ENCODE results near the gene CYP4F2. TPM values are rescaled to one million over a fixed set of nuclear protein-coding genes. Genes with fewer than 3 reads are reported as not detected.
"Not testable (repeated sequence)": the region's sequence is repeated elsewhere in the genome, so short reads cannot be mapped to it uniquely, and the experiment has no call there.

CYP4F2 gene
- total RNA-seq, 1 experiment from 2014 or later: not detected

GRCh38 chr19:15840833-15841232 is 57.0 kb downstream of the CYP4F2 start:
- H3K27me3 ChIP-seq (ENCODE audit: low read length): no peaks in the 10 kb centered on the region
- H3K27ac ChIP-seq (ENCODE audit: low read length): no peak overlapping the region
- H3K4me3 ChIP-seq (ENCODE audit: low read length): no peak overlapping the region
- no peak overlapping the region for H2AFZ ChIP-seq (ENCODE audit: low read length)
- H3K9me2 ChIP-seq (replicated peaks; ENCODE audit: insufficient read depth, low read length): no peaks in the 10 kb centered on the region; the same call in 1 of the 2 replicates
- peaks cover 12% of the 10 kb centered on the region for H3K4me1 ChIP-seq (ENCODE audit: low read length)
- H4K20me1 ChIP-seq (ENCODE audit: insufficient read depth, low read depth, low read length): no peaks in the 10 kb centered on the region
- no peak overlapping the region for H3K9ac ChIP-seq (ENCODE audit: low read length)
- H3K79me2 ChIP-seq (ENCODE audit: low read length): no peaks in the 10 kb centered on the region
- DNase-seq: peak; percentile 27
- H3K4me2 ChIP-seq (ENCODE audit: low read depth, low read length, poor library complexity, severe bottlenecking): no peak overlapping the region
- no peaks in the 10 kb centered on the region for H3K36me3 ChIP-seq (ENCODE audit: insufficient read depth, low read length)
- no peaks in the 10 kb centered on the region for H3K9me3 ChIP-seq (ENCODE audit: low read length)

- H3K9ac ChIP-seq (ENCODE audit: low read length); H4K20me1 ChIP-seq (ENCODE audit: insufficient read depth, low read depth, low read length); H2AFZ ChIP-seq (ENCODE audit: low read length); H3K79me2 ChIP-seq (ENCODE audit: low read length); H3K27me3 ChIP-seq (ENCODE audit: low read length); H3K9me2 ChIP-seq (replicated peaks; ENCODE audit: insufficient read depth, low read length); H3K36me3 ChIP-seq (ENCODE audit: insufficient read depth, low read length); H3K9me3 ChIP-seq (ENCODE audit: low read length); H3K4me2 ChIP-seq (ENCODE audit: low read depth, low read length, poor library complexity, severe bottlenecking); H3K4me3 ChIP-seq (ENCODE audit: low read length); H3K27ac ChIP-seq (ENCODE audit: low read length): not testable (repeated sequence)
- H3K4me1 ChIP-seq (ENCODE audit: low read length): peaks cover 12% of the 10 kb centered on the region
- DNase-seq: peak; percentile 15
Measured at GRCh38 chr19:15839888-15840287, 58.0 kb downstream of the CYP4F2 start.

GRCh38 chr19:15838351-15838750 is 59.5 kb downstream of the CYP4F2 start:
- no peak overlapping the region for H3K27ac ChIP-seq (ENCODE audit: low read length)
- H3K27me3 ChIP-seq (ENCODE audit: low read length): no peaks in the 10 kb centered on the region
- H3K9ac ChIP-seq (ENCODE audit: low read length): no peak overlapping the region
- H3K9me3 ChIP-seq (ENCODE audit: low read length): no peaks in the 10 kb centered on the region
- H3K79me2 ChIP-seq (ENCODE audit: low read length): no peaks in the 10 kb centered on the region
- H3K4me1 ChIP-seq (ENCODE audit: low read length): peaks cover 12% of the 10 kb centered on the region
- H4K20me1 ChIP-seq (ENCODE audit: insufficient read depth, low read depth, low read length): no peaks in the 10 kb centered on the region
- no peak overlapping the region for H3K4me2 ChIP-seq (ENCODE audit: low read depth, low read length, poor library complexity, severe bottlenecking)
- H3K4me3 ChIP-seq (ENCODE audit: low read length): no peak overlapping the region
- no peak for DNase-seq
- H2AFZ ChIP-seq (ENCODE audit: low read length): no peak overlapping the region
- H3K36me3 ChIP-seq (ENCODE audit: insufficient read depth, low read length): no peaks in the 10 kb centered on the region
- no peaks in the 10 kb centered on the region; the same call in 1 of the 2 replicates for H3K9me2 ChIP-seq (replicated peaks; ENCODE audit: insufficient read depth, low read length)

GRCh38 chr19:15837221-15837731 is 60.6 kb downstream of the CYP4F2 start:
- Histone ChIP-seq H3K27ac (ENCODE audit: low read length) (no peak overlapping the region), H3K9me2 (replicated peaks; ENCODE audit: insufficient read depth, low read length) (no peaks in the 10 kb centered on the region; the same call in 1 of the 2 replicates), H3K9ac (ENCODE audit: low read length) (no peak overlapping the region), H3K4me2 (ENCODE audit: low read depth, low read length, poor library complexity, severe bottlenecking) (peak overlapping the region; percentile 80), H3K79me2 (ENCODE audit: low read length) (no peaks in the 10 kb centered on the region), H4K20me1 (ENCODE audit: insufficient read depth, low read depth, low read length) (no peaks in the 10 kb centered on the region), H2AFZ (ENCODE audit: low read length) (peak overlapping the region; percentile 97), H3K36me3 (ENCODE audit: insufficient read depth, low read length) (no peaks in the 10 kb centered on the region), H3K9me3 (ENCODE audit: low read length) (no peaks in the 10 kb centered on the region), H3K4me1 (ENCODE audit: low read length) (peaks cover 12% of the 10 kb centered on the region), H3K27me3 (ENCODE audit: low read length) (no peaks in the 10 kb centered on the region), H3K4me3 (ENCODE audit: low read length) (peak overlapping the region; percentile 79)
- DNase-seq: no peak

- Histone ChIP-seq H3K79me2 (ENCODE audit: low read length) (no peaks in the 10 kb centered on the region), H3K27ac (ENCODE audit: low read length) (no peak overlapping the region), H3K9me3 (ENCODE audit: low read length) (no peaks in the 10 kb centered on the region), H3K9me2 (replicated peaks; ENCODE audit: insufficient read depth, low read length) (no peaks in the 10 kb centered on the region; the same call in 1 of the 2 replicates), H3K4me3 (ENCODE audit: low read length) (peak overlapping the region; percentile 79), H3K9ac (ENCODE audit: low read length) (peak overlapping the region; percentile 72), H3K27me3 (ENCODE audit: low read length) (no peaks in the 10 kb centered on the region), H4K20me1 (ENCODE audit: insufficient read depth, low read depth, low read length) (no peaks in the 10 kb centered on the region), H3K4me2 (ENCODE audit: low read depth, low read length, poor library complexity, severe bottlenecking) (peak overlapping the region; percentile 80), H3K4me1 (ENCODE audit: low read length) (peaks cover 12% of the 10 kb centered on the region), H3K36me3 (ENCODE audit: insufficient read depth, low read length) (no peaks in the 10 kb centered on the region), H2AFZ (ENCODE audit: low read length) (peak overlapping the region; percentile 97)
- peak; percentile 96 for DNase-seq
Measured at GRCh38 chr19:15836330-15837220, 61.3 kb downstream of the CYP4F2 start.

- Histone ChIP-seq H3K4me3 (ENCODE audit: low read length) (peak overlapping the region; percentile 79), H2AFZ (ENCODE audit: low read length) (peak overlapping the region; percentile 97), H3K4me2 (ENCODE audit: low read depth, low read length, poor library complexity, severe bottlenecking) (peak overlapping the region; percentile 80), H3K9ac (ENCODE audit: low read length) (peak overlapping the region; percentile 72; the same call in 1 of the 2 replicates), H3K4me1 (ENCODE audit: low read length) (peaks cover 12% of the 10 kb centered on the region)
- not testable (repeated sequence) for H3K36me3 ChIP-seq (ENCODE audit: insufficient read depth, low read length); H3K79me2 ChIP-seq (ENCODE audit: low read length); H4K20me1 ChIP-seq (ENCODE audit: insufficient read depth, low read depth, low read length); H3K27me3 ChIP-seq (ENCODE audit: low read length); H3K27ac ChIP-seq (ENCODE audit: low read length); H3K9me2 ChIP-seq (replicated peaks; ENCODE audit: insufficient read depth, low read length); H3K9me3 ChIP-seq (ENCODE audit: low read length); DNase-seq
Measured at GRCh38 chr19:15835565-15836329, 62.1 kb downstream of the CYP4F2 start.

GRCh38 chr19:15834232-15834631 is 63.6 kb downstream of the CYP4F2 start:
- not testable (repeated sequence) for H3K27me3 ChIP-seq (ENCODE audit: low read length); DNase-seq; H3K4me2 ChIP-seq (ENCODE audit: low read depth, low read length, poor library complexity, severe bottlenecking); H3K9ac ChIP-seq (ENCODE audit: low read length); H3K27ac ChIP-seq (ENCODE audit: low read length); H4K20me1 ChIP-seq (ENCODE audit: insufficient read depth, low read depth, low read length); H3K36me3 ChIP-seq (ENCODE audit: insufficient read depth, low read length); H3K4me3 ChIP-seq (ENCODE audit: low read length); H3K9me3 ChIP-seq (ENCODE audit: low read length); H3K79me2 ChIP-seq (ENCODE audit: low read length); H2AFZ ChIP-seq (ENCODE audit: low read length); H3K9me2 ChIP-seq (replicated peaks; ENCODE audit: insufficient read depth, low read length)
- H3K4me1 ChIP-seq (ENCODE audit: low read length): peaks cover 12% of the 10 kb centered on the region

- Histone ChIP-seq H3K27ac (ENCODE audit: low read length) (no peak overlapping the region), H3K4me3 (ENCODE audit: low read length) (no peak overlapping the region), H3K9me3 (ENCODE audit: low read length) (no peaks in the 10 kb centered on the region), H3K9ac (ENCODE audit: low read length) (no peak overlapping the region), H3K4me1 (ENCODE audit: low read length) (peaks cover 6% of the 10 kb centered on the region), H3K4me2 (ENCODE audit: low read depth, low read length, poor library complexity, severe bottlenecking) (no peak overlapping the region), H3K79me2 (ENCODE audit: low read length) (no peaks in the 10 kb centered on the region), H3K27me3 (ENCODE audit: low read length) (no peaks in the 10 kb centered on the region), H4K20me1 (ENCODE audit: insufficient read depth, low read depth, low read length) (no peaks in the 10 kb centered on the region), H3K36me3 (ENCODE audit: insufficient read depth, low read length) (no peaks in the 10 kb centered on the region), H2AFZ (ENCODE audit: low read length) (no peak overlapping the region), H3K9me2 (replicated peaks; ENCODE audit: insufficient read depth, low read length) (no peaks in the 10 kb centered on the region; the same call in 1 of the 2 replicates)
- no peak for DNase-seq
Measured at GRCh38 chr19:15831626-15832025, 66.2 kb downstream of the CYP4F2 start.
